Ishikawa (cell line): ENCODE results near the gene CTSL.

Experiments used
- CEBPB ChIP-seq: IDR thresholded peaks from 2 replicates; pipeline ENCODE4 v1.6.1; 2012
- CREB1 ChIP-seq: IDR thresholded peaks from 2 replicates; pipeline ENCODE4 v1.6.1; 2012; ENCODE audit warnings: low read depth
- EP300 ChIP-seq: IDR thresholded peaks from 2 replicates; pipeline ENCODE4 v1.6.1; 2012; ENCODE audit warnings: borderline replicate concordance
- FOXM1 ChIP-seq: IDR thresholded peaks from 2 replicates; pipeline ENCODE4 v1.6.1; 2012; ENCODE audit warnings: low read depth, borderline replicate concordance
- MAX ChIP-seq: IDR thresholded peaks from 2 replicates; pipeline ENCODE4 v1.6.1; 2012
- RAD21 ChIP-seq: IDR thresholded peaks from 2 replicates; pipeline ENCODE4 v1.6.1; 2012; ENCODE audit warnings: low read depth
- REST ChIP-seq: IDR thresholded peaks from 2 replicates; pipeline ENCODE4 v1.6.1; 2012; ENCODE audit warnings: low read depth, mild to moderate bottlenecking
- TAF1 ChIP-seq: IDR thresholded peaks from 2 replicates; pipeline ENCODE4 v1.6.1; 2012; ENCODE audit warnings: low read depth, mild to moderate bottlenecking
- TCF12 ChIP-seq: IDR thresholded peaks from 2 replicates; pipeline ENCODE4 v1.6.1; 2012; ENCODE audit warnings: low read depth
- YY1 ChIP-seq: IDR thresholded peaks from 2 replicates; pipeline ENCODE4 v1.6.1; 2012; ENCODE audit warnings: low read depth
- ZBTB7A ChIP-seq: IDR thresholded peaks from 2 replicates; pipeline ENCODE4 v1.6.1; 2012; ENCODE audit warnings: low read depth
- TF ChIP-seq, protein P1 (sequence below): IDR thresholded peaks from 2 replicates; pipeline ENCODE4 v1.6.1; 2012

GRCh38 chr9:87753313-87753712, 27.4 kb downstream of the CTSL start:
- TF ChIP-seq REST (no peak), YY1 (no peak), RAD21 (no peak), MAX (no peak), CREB1 (no peak), EP300 (no peak), CEBPB (no peak), ZBTB7A (no peak), FOXM1 (no peak), TCF12 (no peak), TAF1 (no peak)
- TF ChIP-seq, protein P1, sequence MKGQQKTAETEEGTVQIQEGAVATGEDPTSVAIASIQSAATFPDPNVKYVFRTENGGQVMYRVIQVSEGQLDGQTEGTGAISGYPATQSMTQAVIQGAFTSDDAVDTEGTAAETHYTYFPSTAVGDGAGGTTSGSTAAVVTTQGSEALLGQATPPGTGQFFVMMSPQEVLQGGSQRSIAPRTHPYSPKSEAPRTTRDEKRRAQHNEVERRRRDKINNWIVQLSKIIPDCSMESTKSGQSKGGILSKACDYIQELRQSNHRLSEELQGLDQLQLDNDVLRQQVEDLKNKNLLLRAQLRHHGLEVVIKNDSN: no peak
